GM18508 (cell line): ENCODE measurements around the gene CENPE.
A peak's percentile ranks its signal among the peaks of the same experiment; 100 is the strongest.

Experiments used
- ATAC-seq: cut with Tn5 transposase; IDR thresholded peaks from one replicate; pipeline ENCODE4 v1.9.1; 2021; ENCODE audit warnings: moderate number of reproducible peaks; ENCODE audit not compliant: insufficient read depth, unreplicated experiment

Gene CENPE

DNA sequence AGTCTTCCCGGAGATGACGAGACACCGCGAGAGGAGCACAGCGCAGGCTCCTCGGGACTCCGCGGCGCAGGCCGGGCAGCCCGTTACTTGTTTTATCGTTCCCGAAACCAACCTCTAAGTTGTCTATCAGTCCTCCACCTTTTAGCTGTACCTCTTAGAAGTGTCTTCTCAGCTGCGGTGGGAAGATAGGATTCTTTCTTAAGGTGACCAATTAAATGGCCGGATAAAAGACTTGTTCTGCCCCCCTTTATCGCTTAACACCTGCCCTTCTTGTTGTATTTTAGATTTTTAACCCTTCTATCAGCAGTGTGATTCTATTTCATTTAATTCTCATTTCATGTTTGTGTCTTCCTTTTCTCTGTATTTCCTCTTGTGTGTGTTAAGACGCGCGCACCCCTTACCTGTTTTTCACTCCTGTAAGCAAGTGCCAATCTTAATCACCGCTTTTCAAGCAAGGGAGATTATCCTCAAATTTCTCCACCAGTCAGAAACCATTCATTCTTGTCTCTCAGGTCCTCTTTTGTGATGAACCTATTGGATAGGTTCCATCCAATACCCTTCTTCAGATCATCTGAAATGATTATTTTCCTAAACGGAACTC is 121.3 kb downstream of the CENPE start, which contains the start of gene SLC9B2:
Gene SLC9B2 (minus strand): TSS at position 15 of the 601 bp plus-strand sequence. CDS start 9,211 bp downstream, outside the sequence.
- ATAC-seq: peak; percentile 16

DNA sequence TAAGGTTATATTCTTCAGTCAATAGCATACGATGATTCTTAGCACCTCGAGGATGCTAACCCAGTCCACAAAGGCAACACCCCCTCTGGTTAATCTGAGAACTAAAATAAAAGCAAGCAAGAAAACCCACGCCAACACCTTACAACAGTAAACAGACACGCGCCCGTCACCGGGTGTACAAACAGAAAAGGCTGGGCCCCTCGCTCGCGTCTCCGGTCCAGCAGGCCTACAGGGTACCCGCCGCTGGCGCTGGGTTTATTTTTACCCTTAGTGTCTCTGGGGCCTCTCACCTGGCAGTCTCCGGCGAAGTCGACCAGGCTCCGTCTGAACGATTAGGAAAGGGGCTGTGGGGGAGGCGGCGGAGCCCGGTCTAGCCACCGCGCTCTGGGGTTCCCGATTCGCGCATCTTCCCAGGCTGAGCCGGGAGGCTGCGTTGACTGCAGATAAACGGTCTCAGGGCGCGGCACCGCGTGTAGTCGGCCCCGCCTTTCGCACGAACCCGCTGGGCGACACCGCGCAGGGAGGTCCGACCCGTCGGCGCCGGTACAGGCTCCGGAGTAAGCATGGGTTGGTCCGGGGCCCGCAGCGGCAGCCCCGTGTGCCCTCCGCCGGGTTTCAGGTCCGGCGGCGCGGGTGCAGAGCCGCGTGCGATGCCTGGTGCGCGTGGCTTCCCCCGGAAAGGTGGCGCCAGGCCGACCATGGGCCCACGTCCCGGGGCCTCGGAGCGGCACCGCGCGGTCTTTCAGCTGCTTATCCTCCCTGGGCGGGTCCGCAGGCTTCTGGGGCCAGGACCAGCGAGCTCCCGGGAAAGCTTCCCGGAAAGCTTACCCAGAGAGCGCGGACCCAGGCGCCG is 122.0 kb downstream of the CENPE start:
- ATAC-seq: peak; percentile 31

DNA sequence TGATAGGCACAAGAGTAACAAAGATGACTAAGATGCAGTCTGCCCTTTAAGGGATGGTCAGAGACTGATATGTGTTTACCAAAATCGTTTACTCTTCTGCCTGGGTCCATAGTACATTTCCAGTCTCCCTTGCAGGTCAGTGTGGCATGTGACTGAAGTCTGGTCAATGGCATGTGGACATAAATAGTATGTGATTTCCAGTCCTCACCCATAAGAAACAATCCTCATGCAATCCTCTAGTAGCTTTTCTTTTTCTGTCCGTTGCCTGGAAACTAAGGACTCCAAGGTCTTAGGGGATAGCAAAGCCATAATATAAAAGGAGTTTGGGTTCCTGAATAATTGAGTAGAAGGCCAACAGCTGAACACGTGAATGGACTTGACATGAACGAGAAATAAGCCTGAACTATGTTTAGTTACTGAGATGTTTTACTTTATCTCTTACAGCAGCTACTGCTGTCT is 122.7 kb downstream of the CENPE start:
- ATAC-seq: peak; percentile 1

DNA sequence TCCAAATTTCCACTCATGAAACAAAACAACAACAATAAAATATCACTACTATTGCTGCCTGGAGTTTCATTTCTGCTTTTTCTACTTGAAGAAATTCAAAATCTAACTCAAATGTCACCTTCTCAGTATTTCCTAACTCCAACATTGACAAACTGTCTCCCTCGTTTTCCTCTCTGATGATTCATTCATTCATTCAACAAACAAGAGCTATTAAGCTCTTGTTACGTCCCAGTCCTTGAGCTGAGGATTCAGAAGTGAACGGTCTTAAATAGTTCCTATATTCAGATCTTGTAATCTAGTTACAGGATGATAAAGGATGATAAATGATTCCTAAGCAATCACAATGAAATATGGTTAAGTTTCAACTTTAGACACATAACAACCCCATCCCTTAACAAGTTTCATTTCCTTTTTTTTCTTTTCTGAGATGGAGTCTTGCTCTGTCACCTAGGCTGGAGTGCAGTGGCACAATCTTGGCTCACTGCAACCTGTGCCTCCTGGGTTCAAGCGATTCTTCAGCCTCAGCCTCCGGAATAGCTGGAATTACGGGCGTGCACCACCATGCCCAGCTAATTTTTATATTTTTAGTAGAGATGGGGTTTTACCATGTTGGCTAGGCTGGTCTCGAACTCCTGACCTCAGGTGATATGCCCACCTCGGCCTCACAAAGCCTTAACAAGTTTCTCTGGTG is 123.3 kb downstream of the CENPE start:
- peak; percentile 34 for ATAC-seq

DNA sequence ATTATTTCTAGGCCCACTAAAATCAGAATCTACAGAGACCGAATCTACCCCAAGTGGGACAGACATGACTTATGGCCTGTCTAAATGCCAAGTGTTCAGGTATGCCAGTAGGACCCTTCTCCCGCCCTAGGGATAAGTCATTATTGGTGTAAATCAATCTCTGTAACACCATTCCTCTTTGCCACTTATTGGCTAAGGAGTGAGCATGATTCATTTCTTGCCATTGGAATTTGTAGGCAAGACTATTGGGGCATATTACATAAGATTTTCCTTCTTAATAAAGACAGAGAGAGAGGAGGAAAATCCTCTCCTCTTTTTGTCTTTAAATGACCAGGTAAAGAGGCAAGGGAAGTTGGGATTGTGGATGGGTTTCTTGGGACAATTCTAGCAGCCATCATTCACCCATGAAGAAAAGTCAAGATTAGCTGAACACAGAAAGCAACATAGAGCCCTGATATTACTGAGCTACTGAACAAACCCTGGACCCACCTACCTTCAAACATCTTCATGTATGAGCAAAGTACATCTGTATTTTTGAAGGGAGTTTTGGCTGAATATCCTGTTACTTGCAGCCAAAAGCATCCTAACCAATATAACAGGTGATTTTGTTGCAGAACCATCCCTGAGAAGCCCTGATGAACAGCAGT is 124.2 kb downstream of the CENPE start:
- no peak for ATAC-seq

DNA sequence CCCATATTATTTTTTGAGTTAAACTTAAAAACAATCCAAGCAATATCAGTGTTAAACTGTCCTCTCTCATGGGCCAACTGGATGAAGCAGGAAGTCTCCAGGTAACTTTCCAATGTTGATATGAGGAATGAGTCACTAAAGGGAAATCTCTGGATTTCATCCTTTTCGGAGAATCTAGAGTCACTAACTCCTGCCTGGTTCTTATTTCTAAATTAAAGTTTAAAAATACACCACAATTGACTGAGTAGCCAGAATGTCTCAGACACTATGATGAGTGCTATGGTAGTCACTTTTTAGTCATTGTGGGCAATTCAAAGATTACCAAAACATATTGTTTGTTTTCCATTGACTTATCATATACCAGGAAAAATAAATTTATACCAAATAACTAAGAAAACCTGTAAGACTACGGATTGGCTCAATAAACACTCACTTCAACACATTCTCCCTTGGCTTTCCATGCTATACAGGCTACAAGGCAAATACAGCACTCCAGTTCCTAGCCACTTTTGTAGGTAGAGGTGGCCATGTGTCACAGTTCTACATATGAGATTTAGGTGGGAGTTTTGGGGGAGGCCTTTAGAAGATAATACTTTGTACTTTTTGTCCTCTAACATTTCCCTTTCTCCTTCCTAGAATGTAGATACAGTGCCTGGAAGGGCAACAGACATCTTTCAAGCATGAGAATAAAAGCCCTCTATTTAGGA is 130.1 kb downstream of the CENPE start:
- no peak for ATAC-seq

DNA sequence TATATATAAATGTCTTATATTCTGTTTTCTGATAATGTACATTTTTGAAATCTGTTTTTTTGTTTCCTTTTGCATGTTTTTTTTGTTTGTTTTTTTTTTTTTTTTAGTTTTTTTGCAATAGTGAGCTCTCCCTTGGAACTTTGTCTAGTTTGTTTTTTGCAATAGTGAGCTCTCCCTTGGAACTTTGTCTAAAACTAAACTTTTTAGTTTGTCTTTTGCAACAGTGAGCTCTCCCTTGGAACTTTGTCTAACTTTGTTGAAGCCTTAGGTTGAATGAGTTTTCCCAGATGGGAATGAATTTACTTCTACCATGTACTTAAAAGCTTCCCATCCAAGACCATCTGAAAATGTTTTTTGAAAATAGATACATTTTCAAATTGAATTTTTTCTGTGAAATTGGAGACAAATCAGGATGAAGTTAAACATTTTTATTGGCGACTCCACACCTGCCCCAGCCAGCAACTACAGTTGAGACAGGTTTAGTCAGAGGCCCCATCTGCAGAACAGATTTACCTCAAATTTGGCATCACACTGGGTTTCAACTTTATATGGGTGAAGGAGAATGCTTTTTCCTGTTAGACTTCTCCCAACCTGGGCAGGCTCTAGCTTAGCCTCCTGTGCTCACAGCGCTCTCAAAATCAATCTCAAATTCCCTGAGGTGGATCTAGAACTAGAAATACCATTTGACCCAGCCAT is 137.5 kb downstream of the CENPE start:
- ATAC-seq: no peak
